HCT116 (cell line): ENCODE data around the gene GNAI2. TPM values are rescaled to one million over a fixed set of nuclear protein-coding genes. Genes with fewer than 3 reads are reported as not detected.

Experiments used
- ATAC-seq: fragments of 200-7000 bp; cut with Tn5 transposase; 2 replicates; pipeline ENCODE4 v1.9.1; 2020; ENCODE audit warnings: mild to moderate bottlenecking, moderate library complexity
- BruUV-seq: library from RNA; stranded (reverse); fragments of 400-500 nt; replicated peaks from 2 replicates; lab custom pipeline; 2021; lab: Mats Ljungman, UMichigan
- CTCF ChIA-PET: fragments of 300-600 bp; sonication (Branson Sonifier 250); formaldehyde crosslinking; loops from one replicate; lab custom pipeline; 2021; ENCODE audit warnings: antibody characterized with exemption; lab: Charles Lee
- POLR2A ChIA-PET: fragments of 300-600, 350-600 bp; sonication (Branson Sonifier 250); formaldehyde crosslinking; loops from one replicate; lab custom pipeline; 2021; ENCODE audit warnings: antibody characterized with exemption; lab: Charles Lee
- RAD21 ChIA-PET, 2 experiments: fragments of 300-600 bp; sonication (Branson Sonifier 250); formaldehyde crosslinking; loops; one replicate each; lab custom pipeline; 2023; ENCODE audit warnings: low total read pairs in 2 of 2; ENCODE audit not compliant: uncharacterized antibody in 2 of 2, unreplicated experiment in 2 of 2, low non-redundant PET in 1 of 2; lab: Charles Lee
- DNase-seq: peaks from one replicate; pipeline ENCODE4 v3.0.0-alpha.2; 2010; ENCODE audit warnings: low read depth, low spot score
- H2AFZ ChIP-seq: fragments of 200-600 bp; shearing (Covaris generic), sonication (generic); 2 replicates; pipeline ENCODE4 v1.6.1; 2017; ENCODE audit warnings: low read depth, mixed run types, mixed read lengths, antibody characterized with exemption, low read length; ENCODE audit not compliant: poor library complexity, severe bottlenecking
- H3K27ac ChIP-seq: 2 replicates; pipeline ENCODE4 v1.5.1; 2012; ENCODE audit warnings: low read depth, low read length
- H3K27me3 ChIP-seq: fragments of 200-600 bp; sonication (generic); 2 replicates; pipeline ENCODE4 v1.6.1; 2016; ENCODE audit warnings: mixed run types, low read length, mixed read lengths; ENCODE audit not compliant: insufficient read depth
- H3K36me3 ChIP-seq, 2 experiments: fragments of 200-500 bp in 1 of 2; fragments of 200-600 bp in 1 of 2; sonication (Bioruptor generic) in 1 of 2; sonication (generic) in 1 of 2; 2 replicates each; pipeline versions ENCODE4 v1.5.1 to v1.6.1; 2014 to 2016; ENCODE audit warnings: low read length in 2 of 2, inconsistent platforms in 1 of 2, mixed read lengths in 1 of 2, mixed run types in 1 of 2; ENCODE audit not compliant: insufficient read depth in 2 of 2, control insufficient read depth in 1 of 2
- H3K4me1 ChIP-seq, 2 experiments: fragments of 200-600 bp in 1 of 2; sonication (generic) in 1 of 2; 2 replicates each; pipeline versions ENCODE4 v1.5.1 to v1.6.1; 2012 to 2017; ENCODE audit warnings: low read length in 2 of 2, inconsistent platforms in 1 of 2, mild to moderate bottlenecking in 1 of 2, mixed read lengths in 1 of 2, mixed run types in 1 of 2, moderate library complexity in 1 of 2; ENCODE audit not compliant: insufficient read depth in 2 of 2, control insufficient read depth in 1 of 2
- H3K4me2 ChIP-seq: fragments of 200-600 bp; sonication (generic); 2 replicates; pipeline ENCODE4 v1.6.1; 2017; ENCODE audit warnings: mixed run types, low read length, mixed read lengths
- H3K4me3 ChIP-seq, 2 experiments: fragments of 200-600 bp in 1 of 2; sonication (generic) in 1 of 2; replicated peaks in 1 of 2; 2 replicates each; pipeline ENCODE4 v1.5.1; 2011 to 2016; ENCODE audit warnings: low read length in 2 of 2, control low read depth in 1 of 2, low read depth in 1 of 2, mild to moderate bottlenecking in 1 of 2, mixed read lengths in 1 of 2, mixed run types in 1 of 2
- H3K79me2 ChIP-seq: fragments of 200-600 bp; sonication (generic); 2 replicates; pipeline ENCODE4 v1.6.1; 2017; ENCODE audit warnings: mild to moderate bottlenecking, mixed run types, low read length, moderate library complexity, mixed read lengths; ENCODE audit not compliant: insufficient read depth
- H3K9ac ChIP-seq: fragments of 200-600 bp; sonication (generic); 2 replicates; pipeline ENCODE4 v1.6.1; 2016; ENCODE audit warnings: low read length, mixed read lengths
- H3K9me2 ChIP-seq: fragments of 200-600 bp; sonication (generic), shearing (Covaris generic); 2 replicates; pipeline ENCODE4 v1.6.1; 2017; ENCODE audit warnings: mixed run types, mild to moderate bottlenecking, moderate library complexity; ENCODE audit not compliant: insufficient read depth
- H3K9me3 ChIP-seq, 2 experiments: fragments of 200-500 bp in 1 of 2; fragments of 200-600 bp in 1 of 2; sonication (Bioruptor generic) in 1 of 2; sonication (generic) in 1 of 2; 2 replicates each; pipeline ENCODE4 v1.6.1; 2014 to 2017; ENCODE audit warnings: low read length in 2 of 2, mixed read lengths in 2 of 2, inconsistent platforms in 1 of 2, low read depth in 1 of 2, mild to moderate bottlenecking in 1 of 2, mixed run types in 1 of 2, moderate library complexity in 1 of 2; ENCODE audit not compliant: control insufficient read depth in 1 of 2, insufficient read depth in 1 of 2
- H4K20me1 ChIP-seq: fragments of 200-600 bp; sonication (generic), shearing (Covaris generic); 2 replicates; pipeline ENCODE4 v1.6.1; 2017; ENCODE audit warnings: mixed run types, mild to moderate bottlenecking, moderate library complexity; ENCODE audit not compliant: insufficient read depth
- CBX3 ChIP-seq: IDR thresholded peaks from 2 replicates; pipeline ENCODE4 v1.6.1; 2012; ENCODE audit warnings: low read depth
- EZH2 ChIP-seq: fragments of 200-600 bp; sonication (generic); IDR thresholded peaks from 2 replicates; pipeline ENCODE4 v1.6.1; 2017; ENCODE audit warnings: antibody characterized with exemption, mixed run types
- MAX ChIP-seq: IDR thresholded peaks from 2 replicates; pipeline ENCODE4 v1.6.1; 2012
- POLR2AphosphoS5 ChIP-seq: IDR thresholded peaks from 2 replicates; pipeline ENCODE4 v1.6.1; 2011; ENCODE audit warnings: mild to moderate bottlenecking, low read depth, low read length, moderate library complexity
- SIN3A ChIP-seq: IDR thresholded peaks from 2 replicates; pipeline ENCODE4 v1.6.1; 2012; ENCODE audit warnings: low read depth
- YY1 ChIP-seq: IDR thresholded peaks from 2 replicates; pipeline ENCODE4 v1.6.1; 2011; ENCODE audit warnings: low read length, low read depth, moderate library complexity, mild to moderate bottlenecking; ENCODE audit not compliant: insufficient replicate concordance; ENCODE audit errors: extremely low read depth
- intact Hi-C: fragments of 100-400 bp; cut with micrococcal nuclease; formaldehyde crosslinking; loops from 2 replicates; pipeline ENCODE4 v1.10.0; 2022
- total RNA-seq: library from RNA; stranded (reverse); gene quantifications from one replicate; pipeline ENCODE4 v1.2.1, GENCODE V29; 2021; ENCODE audit not compliant: unreplicated experiment

GNAI2 gene
- total RNA-seq, 1 experiment from 2014 or later: 170 TPM

GRCh38 chr3:50205413-50206276 is 30.4 kb upstream of the GNAI2 start:
- Histone ChIP-seq H3K79me2 (no peaks in the 10 kb centered on the region), H3K4me3 (peak overlapping the region; percentile 60 to 69), H3K27ac (no peak overlapping the region; the same call in 1 of the 2 replicates), H3K4me1 (peaks cover 10 to 43% of the 10 kb centered on the region in 2 experiments; a peak in 3 of 4 replicates), H3K36me3 (no peaks in the 10 kb centered on the region), H3K9me3 (no peaks in the 10 kb centered on the region), H2AFZ (peak overlapping the region; percentile 15), H3K9me2 (no peaks in the 10 kb centered on the region), H3K27me3 (no peaks in the 10 kb centered on the region), H3K4me2 (peak overlapping the region; percentile 98), H3K9ac (peak overlapping the region; percentile 63), H4K20me1 (no peaks in the 10 kb centered on the region)
- RAD21 ChIA-PET: interaction anchor here (0.6 to 1.9 kb wide), 5 partner anchors 11 to 266 kb away, joined by 3 to 7 read pairs (median 4); partner anchors contain the start of gene RBM6 (in 1 of the 2)
- CTCF ChIA-PET: interaction anchor here (0.5 to 1.7 kb wide), 5 partner anchors 11 to 55 kb away, joined by 3 to 7 read pairs (median 3); no protein-coding TSS in a partner anchor
- TF ChIP-seq POLR2AphosphoS5 (peak; percentile 41), MAX (peak; percentile 51; the same call in 1 of the 2 replicates), CBX3 (no peak)
- BruUV-seq: no TSS peak
- intact Hi-C loops: no loop called here
- ATAC-seq: peak; percentile 88
- peak; percentile 63 for DNase-seq
- POLR2A ChIA-PET: interaction anchor here (1.0 to 1.3 kb wide), 2 partner anchors 11 to 30 kb away, joined by 3 to 4 read pairs; partner anchors contain the start of gene GNAI2

- Histone ChIP-seq H3K9me2 (no peaks in the 10 kb centered on the region), H3K9me3 (no peaks in the 10 kb centered on the region), H3K79me2 (no peaks in the 10 kb centered on the region), H3K27me3 (no peaks in the 10 kb centered on the region), H3K4me3 (no peak overlapping the region), H3K9ac (no peak overlapping the region), H2AFZ (no peak overlapping the region)
- BruUV-seq: no TSS peak
- ATAC-seq (no peak), DNase-seq (no peak)
- TF ChIP-seq MAX (no peak), SIN3A (no peak), YY1 (no peak), EZH2 (no peak)
- TF ChIP-seq, all 23 proteins: peak for 0
- RAD21 ChIA-PET: no interaction called here
- POLR2A ChIA-PET: no interaction called here
- peaks cover 6 to 33% of the 10 kb centered on the region in 2 experiments; a peak in 3 of 4 replicates for H3K4me1 ChIP-seq
- no peak overlapping the region for H3K4me2 ChIP-seq
- no peaks in the 10 kb centered on the region for H3K36me3 ChIP-seq
- no peaks in the 10 kb centered on the region for H4K20me1 ChIP-seq
- CTCF ChIA-PET: interaction anchor here (3.0 kb wide), 1 partner anchor 13 kb away, joined by 10 read pairs; no protein-coding TSS in a partner anchor
- no peak overlapping the region for H3K27ac ChIP-seq
- intact Hi-C loops: no loop called here
These were observed 28.5 kb upstream of the GNAI2 start for GRCh38 chr3:50207359-50208042.
